Measurements from ENCODE around the gene IGFN1. TPM values are rescaled to one million over a fixed set of nuclear protein-coding genes. Genes with fewer than 3 reads are reported as not detected.
A peak's percentile ranks its signal among the peaks of the same experiment; 100 is the strongest.

Gene IGFN1
- total RNA-seq, 1 donor from 2014 or later = 0.16 TPM

GRCh38 chr1:201264554-201264953, 73.9 kb downstream of the IGFN1 start:
- DNase-seq (ENCODE audit: low spot score) = no peak

GRCh38 chr1:201265756-201266155, 75.1 kb downstream of the IGFN1 start:
- DNase-seq (ENCODE audit: low spot score) = no peak

GRCh38 chr1:201266276-201266675, 75.7 kb downstream of the IGFN1 start:
- DNase-seq (ENCODE audit: low spot score) = no peak

GRCh38 chr1:201266774-201267173, 76.2 kb downstream of the IGFN1 start:
- DNase-seq (ENCODE audit: low spot score) = no peak

- peak; percentile 7 for DNase-seq (ENCODE audit: low spot score)
Observed at GRCh38 chr1:201267481-201268229, 77.0 kb downstream of the IGFN1 start.

- peak; percentile 37 for DNase-seq (ENCODE audit: low spot score)
Observed at GRCh38 chr1:201268604-201269151, 78.1 kb downstream of the IGFN1 start.

GRCh38 chr1:201269281-201269680, 78.7 kb downstream of the IGFN1 start:
- no peak for DNase-seq (ENCODE audit: low spot score)

GRCh38 chr1:201269900-201270410, 79.3 kb downstream of the IGFN1 start:
- DNase-seq (ENCODE audit: low spot score) = no peak

- no peak for DNase-seq (ENCODE audit: low spot score)
Observed at GRCh38 chr1:201270616-201271390, 80.2 kb downstream of the IGFN1 start.

- no peak for DNase-seq (ENCODE audit: low spot score)
Observed at GRCh38 chr1:201272799-201273198, 82.2 kb downstream of the IGFN1 start.

- DNase-seq (ENCODE audit: low spot score) = no peak
Observed at GRCh38 chr1:201274616-201275252, 84.1 kb downstream of the IGFN1 start.

GRCh38 chr1:201275253-201275666, 84.6 kb downstream of the IGFN1 start:
- peak; percentile 75 for DNase-seq (ENCODE audit: low spot score)

GRCh38 chr1:201276891-201277290, 86.3 kb downstream of the IGFN1 start:
- DNase-seq (ENCODE audit: low spot score) = no peak

GRCh38 chr1:201277441-201277840, 86.8 kb downstream of the IGFN1 start:
- DNase-seq (ENCODE audit: low spot score) = no peak

Other genes starting within 250 kb of the IGFN1 start
- 10.7 TPM for gene KIF21B, start 167.1 kb upstream of the IGFN1 start, total RNA-seq
- not detected for gene CACNA1S, start 78.4 kb upstream of the IGFN1 start, total RNA-seq
- gene ASCL5, start 63.6 kb upstream of the IGFN1 start, total RNA-seq = not detected
- gene TMEM9, start 36.4 kb upstream of the IGFN1 start, total RNA-seq = 55.3 TPM
- 58.1 TPM for gene PKP1, start 92.7 kb downstream of the IGFN1 start, total RNA-seq
- 1.4 TPM for gene TNNT2, start 186.9 kb downstream of the IGFN1 start, total RNA-seq
- gene LAD1, start 208.5 kb downstream of the IGFN1 start, total RNA-seq = 186 TPM
- 0.23 TPM for gene TNNI1, start 230.9 kb downstream of the IGFN1 start, total RNA-seq